Endothelial cell of umbilical vein (primary cell): ENCODE data around the gene CCR5AS.
A peak's percentile ranks its signal among the peaks of the same experiment; 100 is the strongest.

Experiments used
- BruUV-seq: library from RNA; stranded (reverse); fragments of 400-500 nt; replicated peaks from 2 replicates; lab custom pipeline; 2021; lab: Mats Ljungman, UMichigan
- CTCF ChIA-PET: fragments of 300-600, 350-600 bp; sonication (Branson Sonifier 250); formaldehyde crosslinking; loops from one replicate; lab custom pipeline; 2021; ENCODE audit warnings: antibody characterized with exemption, inconsistent platforms; lab: Charles Lee
- POLR2A ChIA-PET: fragments of 300-600, 350-600 bp; sonication (Branson Sonifier 250); formaldehyde crosslinking; loops from one replicate; lab custom pipeline; 2021; ENCODE audit warnings: antibody characterized with exemption, inconsistent platforms; lab: Charles Lee
- DNase-seq: peaks from one replicate; pipeline ENCODE4 v3.0.0-alpha.2; 2011; ENCODE audit warnings: low read depth, low spot score
- FAIRE-seq: peaks from 2 replicates; lab custom pipeline; 2011; peaks lifted over from hg19 to GRCh38; lab: Jason Lieb, UNC
- H2AFZ ChIP-seq: 2 replicates; pipeline ENCODE4 v1.6.0; 2012; ENCODE audit warnings: low read depth, low read length, control low read depth, inconsistent platforms
- H3K27ac ChIP-seq: 2 replicates; pipeline ENCODE4 v1.5.1; 2011; ENCODE audit warnings: low read depth, mild to moderate bottlenecking, control low read depth, low read length, moderate library complexity; ENCODE audit not compliant: insufficient read depth
- H3K27me3 ChIP-seq, 2 experiments: 2 replicates each; pipeline versions ENCODE4 v1.6.0 to v1.6.1; 2011; ENCODE audit warnings: low read length in 2 of 2, mixed read lengths in 1 of 2; ENCODE audit not compliant: control insufficient read depth in 2 of 2, insufficient read depth in 2 of 2
- H3K36me3 ChIP-seq, 2 experiments: 2 replicates in 1 of 2; 3 replicates in 1 of 2; pipeline ENCODE4 v1.5.1; 2011; ENCODE audit warnings: low read length in 2 of 2, mild to moderate bottlenecking in 1 of 2, moderate library complexity in 1 of 2; ENCODE audit not compliant: control insufficient read depth in 2 of 2, insufficient read depth in 2 of 2; ENCODE audit errors: extremely low read depth in 1 of 2
- H3K4me1 ChIP-seq: 3 replicates; pipeline ENCODE4 v1.5.1; 2011; ENCODE audit warnings: mild to moderate bottlenecking, low read length; ENCODE audit not compliant: control insufficient read depth, insufficient read depth; ENCODE audit errors: extremely low read depth
- H3K4me2 ChIP-seq: 2 replicates; pipeline ENCODE4 v1.6.1; 2011; ENCODE audit warnings: low read length, control low read depth, mixed read lengths; ENCODE audit not compliant: insufficient read depth
- H3K4me3 ChIP-seq, 3 experiments: fragments of 200-600 bp in 1 of 3; sonication (generic), shearing (Covaris generic) in 1 of 3; replicated peaks in 1 of 3; 2 replicates each; pipeline ENCODE4 v1.5.1; 2011 to 2016; ENCODE audit warnings: control low read depth in 3 of 3, low read length in 3 of 3, mild to moderate bottlenecking in 2 of 3, inconsistent platforms in 1 of 3, low read depth in 1 of 3, moderate library complexity in 1 of 3; ENCODE audit not compliant: insufficient read depth in 1 of 3
- H3K79me2 ChIP-seq: 2 replicates; pipeline ENCODE4 v1.6.0; 2012; ENCODE audit warnings: low read length, inconsistent platforms; ENCODE audit not compliant: control insufficient read depth, insufficient read depth
- H3K9ac ChIP-seq: replicated peaks from 2 replicates; pipeline ENCODE3; 2011; ENCODE audit warnings: low read length, control low read depth; ENCODE audit not compliant: insufficient read depth; ENCODE audit errors: extremely low read depth
- H3K9me1 ChIP-seq: replicated peaks from 3 replicates; pipeline ENCODE4 v1.6.0; 2011; ENCODE audit warnings: mild to moderate bottlenecking, low read length; ENCODE audit not compliant: control insufficient read depth, insufficient read depth; ENCODE audit errors: extremely low read depth
- H3K9me3 ChIP-seq: replicated peaks from 2 replicates; pipeline ENCODE4 v1.5.1; 2012; ENCODE audit warnings: low read length, inconsistent platforms; ENCODE audit not compliant: control insufficient read depth, insufficient read depth
- H4K20me1 ChIP-seq: replicated peaks from 2 replicates; pipeline ENCODE3; 2011; ENCODE audit warnings: mild to moderate bottlenecking, low read length; ENCODE audit not compliant: control insufficient read depth, insufficient read depth; ENCODE audit errors: extremely low read depth
- CTCF ChIP-seq, 2 donors: IDR thresholded peaks; 1 replicate in 1 of 2; 2 replicates in 1 of 2; pipeline ENCODE4 v1.5.1; 2011; ENCODE audit warnings: low read length in 2 of 2, mild to moderate bottlenecking in 2 of 2, moderate library complexity in 2 of 2, control low read depth in 1 of 2, inconsistent platforms in 1 of 2, low read depth in 1 of 2; ENCODE audit not compliant: insufficient read depth in 1 of 2; ENCODE audit errors: extremely low read depth in 1 of 2
- EZH2 ChIP-seq: IDR thresholded peaks from 2 replicates; pipeline ENCODE4 v1.6.1; 2012; ENCODE audit warnings: borderline replicate concordance, low read depth, mild to moderate bottlenecking, moderate library complexity, low read length, inconsistent platforms; ENCODE audit not compliant: severe bottlenecking
- FOS ChIP-seq: IDR thresholded peaks from 2 replicates; pipeline ENCODE4 v1.6.1; 2011; ENCODE audit warnings: mild to moderate bottlenecking, low read length, moderate library complexity, borderline replicate concordance; ENCODE audit not compliant: insufficient read depth
- GATA2 ChIP-seq: IDR thresholded peaks from 2 replicates; pipeline ENCODE4 v1.7.0; 2011; ENCODE audit warnings: low read depth, mild to moderate bottlenecking, moderate library complexity, mixed read lengths, low read length; ENCODE audit not compliant: insufficient read length, insufficient read depth
- JUN ChIP-seq: IDR thresholded peaks from 2 replicates; pipeline ENCODE4 v1.6.1; 2011; ENCODE audit warnings: borderline replicate concordance, low read depth; ENCODE audit not compliant: insufficient read length, insufficient read depth
- MAX ChIP-seq: IDR thresholded peaks from 2 replicates; pipeline ENCODE4 v1.6.1; 2011; ENCODE audit not compliant: insufficient read depth, insufficient read length
- MYC ChIP-seq: IDR thresholded peaks from one replicate; pipeline ENCODE4 v1.6.1; 2011; ENCODE audit warnings: mild to moderate bottlenecking, low read depth, low read length
- POLR2A ChIP-seq: IDR thresholded peaks from 2 replicates; pipeline ENCODE4 v1.6.1; 2012; ENCODE audit warnings: low read depth, mild to moderate bottlenecking, control low read depth, low read length
- POLR2AphosphoS5 ChIP-seq: IDR thresholded peaks from 2 replicates; pipeline ENCODE4 v1.6.1; 2012; ENCODE audit warnings: low read depth, mild to moderate bottlenecking, control low read depth, low read length, moderate library complexity; ENCODE audit not compliant: insufficient read depth
- dilution Hi-C: fragments of 300-500 bp; cut with MboI; formaldehyde crosslinking; loops from one replicate; pipeline ENCODE4 v1.15.0; 2019; ENCODE audit warnings: low sequenced_read_pairs; ENCODE audit not compliant: extremely low pct_ligation_motif_present
- intact Hi-C: fragments of 100-400 bp; cut with micrococcal nuclease; formaldehyde crosslinking; loops from one replicate; pipeline ENCODE4 v1.10.0; 2022

The CCR5AS gene

GRCh38 chr3:46386205-46386604 is 20.7 kb downstream of the CCR5AS start:
- Histone ChIP-seq H3K4me1 (no peaks in the 10 kb centered on the region), H3K4me3 (no peak overlapping the region), H3K9me1 (no peaks in the 10 kb centered on the region), H3K4me2 (no peak overlapping the region), H3K9me3 (no peaks in the 10 kb centered on the region), H3K9ac (no peak overlapping the region), H3K79me2 (no peaks in the 10 kb centered on the region), H3K27me3 (peaks cover 3 to 8% of the 10 kb centered on the region in 2 experiments), H2AFZ (no peak overlapping the region), H3K36me3 (no peaks in the 10 kb centered on the region), H3K27ac (no peak overlapping the region), H4K20me1 (no peaks in the 10 kb centered on the region)
- BruUV-seq, result no TSS peak
- CTCF ChIA-PET, result interaction anchor here (0.6 to 1.7 kb wide), 7 partner anchors 19 to 110 kb away, joined by 3 to 11 read pairs (median 5); partner anchors contain the start of genes CCR5AS and CCRL2
- intact Hi-C loops, result loop anchor here (1.0 kb wide), 1 partner anchor 21 kb away; the partner anchor contains the start of genes CCR5AS and CCRL2
- no peak for TF ChIP-seq MAX
- no peak for TF ChIP-seq EZH2
- no peak for TF ChIP-seq MYC
- TF ChIP-seq GATA2, result peak; percentile 91
- peak; percentile 86 for TF ChIP-seq FOS
- TF ChIP-seq JUN, result peak; percentile 37
- peak; percentile 94 for FAIRE-seq
- peak; percentile 75 for DNase-seq
- dilution Hi-C loops, result no loop called here
- POLR2A ChIA-PET, result no interaction called here

- ChIA-PET POLR2A (no interaction called here), CTCF (interaction anchor here (1.3 to 2.4 kb wide), 3 partner anchors 9 to 108 kb away, joined by 4 to 11 read pairs (median 5); no protein-coding TSS in a partner anchor)
- H3K4me2 ChIP-seq, result no peak overlapping the region
These were observed 22.9 kb downstream of the CCR5AS start for GRCh38 chr3:46383951-46384330.

More at GRCh38 chr3:46383951-46384330, 22.9 kb downstream of the CCR5AS start:
- DNase-seq (no peak), FAIRE-seq (no peak)
- Histone ChIP-seq H3K9ac (no peak overlapping the region), H3K4me3 (no peak overlapping the region), H3K9me1 (no peaks in the 10 kb centered on the region), H3K9me3 (no peaks in the 10 kb centered on the region), H3K27me3 (peaks cover 3 to 12% of the 10 kb centered on the region in 2 experiments), H3K27ac (no peak overlapping the region), H4K20me1 (no peaks in the 10 kb centered on the region), H3K4me1 (no peaks in the 10 kb centered on the region), H3K36me3 (no peaks in the 10 kb centered on the region), H2AFZ (no peak overlapping the region), H3K79me2 (no peaks in the 10 kb centered on the region)
- intact Hi-C loops (no loop called here), dilution Hi-C loops (no loop called here)
- BruUV-seq, result no TSS peak
- TF ChIP-seq MAX (no peak), POLR2AphosphoS5 (no peak), CTCF (IDR thresholded peaks at IDR 0.05; ENCODE audit: extremely low read depth in 1 of 2, insufficient read depth in 1 of 2, low read depth in 1 of 2, low read length in 2 of 2) (no peak), MYC (no peak), GATA2 (no peak), POLR2A (no peak), JUN (no peak), EZH2 (no peak), FOS (no peak)
